Stimulated activated CD4-positive, alpha-beta T cell treated with anti-CD3 and anti-CD28 coated beads, TNF-alpha, amount 100 ng/mL, for 4 hours (primary cell): ENCODE measurements around the gene IGFLR1.
"Not testable (repeated sequence)": the region's sequence is repeated elsewhere in the genome, so short reads cannot be mapped to it uniquely, and the experiment has no call there.

ENCODE experiments used
- DNase-seq, 3 experiments: peaks; one replicate each; pipeline ENCODE4 v3.0.0-alpha.2; 2020; ENCODE audit warnings: low read depth in 3 of 3

Gene IGFLR1

DNA sequence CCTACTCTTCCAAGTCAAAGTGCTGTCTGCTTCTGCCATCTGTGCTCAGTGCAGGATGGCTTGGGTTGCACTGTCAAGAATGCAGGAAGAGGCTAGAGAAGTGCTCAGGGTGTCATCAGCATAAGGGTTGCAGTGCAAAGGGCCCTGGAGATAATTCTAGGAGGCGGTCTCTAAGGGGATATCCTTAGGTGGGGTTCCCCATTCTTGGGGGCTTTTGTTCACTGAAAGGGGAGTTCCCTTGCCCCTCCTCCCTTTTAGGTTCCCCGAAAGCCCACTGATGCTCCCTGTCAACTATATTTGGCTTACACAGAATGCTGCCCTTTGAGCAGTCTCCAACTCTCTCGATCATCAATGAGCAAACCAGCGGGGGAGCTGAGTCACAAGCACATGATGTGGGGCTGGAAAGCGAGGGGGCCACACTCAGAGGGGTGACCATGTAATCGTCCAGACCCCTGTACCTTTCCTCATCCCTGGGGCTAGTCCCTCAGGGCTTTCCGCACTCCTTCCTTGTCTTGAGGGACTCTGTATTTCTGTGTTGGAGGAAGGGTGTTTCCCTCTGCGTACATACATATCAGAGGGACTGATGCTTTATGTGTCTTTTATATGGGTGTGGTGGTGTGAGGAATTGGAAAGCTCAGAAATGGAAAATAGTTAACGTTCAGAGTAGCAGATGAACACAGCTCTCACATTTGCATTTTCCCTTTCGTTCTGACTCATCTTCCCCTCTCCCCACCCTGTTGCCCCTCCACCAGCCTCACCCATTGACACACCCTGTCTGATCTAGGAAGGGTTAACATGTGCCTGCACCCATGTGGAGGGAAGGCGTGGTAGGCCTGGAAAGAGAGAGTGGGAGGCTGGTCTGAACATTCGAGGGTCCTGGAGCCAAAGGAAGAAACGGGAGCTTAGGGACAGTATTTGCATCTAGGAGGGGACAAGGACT is 31.2 kb downstream of the IGFLR1 start:
- DNase-seq, result peak in 1 of 3 experiments; percentile 41

- DNase-seq, result no peak
These were observed 33.9 kb downstream of the IGFLR1 start for GRCh38 chr19:35708391-35708790.

GRCh38 chr19:35704218-35704617 is 38.0 kb downstream of the IGFLR1 start, which contains the start of gene ZBTB32:
Gene ZBTB32 (plus strand): TSS chr19:35704558. CDS start chr19:35714627, 10,069 bp downstream.
- DNase-seq, result no peak

DNA sequence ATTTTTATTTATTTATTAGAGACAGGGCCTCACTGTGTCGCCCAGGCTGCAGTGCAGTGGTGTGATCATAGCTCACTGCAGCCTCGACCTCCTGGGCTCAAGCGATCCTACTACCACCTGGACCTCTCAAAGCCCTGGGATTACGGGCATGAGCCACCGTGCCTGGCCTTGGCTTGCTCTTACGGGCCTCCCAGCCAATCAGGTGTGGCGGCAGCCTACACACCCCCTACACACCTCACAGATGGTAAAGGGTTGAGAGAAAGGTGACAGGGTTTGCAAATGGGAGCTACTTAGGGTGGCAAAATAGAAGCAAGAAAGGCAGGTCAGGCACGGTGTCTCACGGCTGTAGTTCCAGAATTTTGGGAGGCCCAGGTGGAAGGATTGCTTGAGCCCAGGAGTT is 38.9 kb downstream of the IGFLR1 start:
- no peak for DNase-seq

DNA sequence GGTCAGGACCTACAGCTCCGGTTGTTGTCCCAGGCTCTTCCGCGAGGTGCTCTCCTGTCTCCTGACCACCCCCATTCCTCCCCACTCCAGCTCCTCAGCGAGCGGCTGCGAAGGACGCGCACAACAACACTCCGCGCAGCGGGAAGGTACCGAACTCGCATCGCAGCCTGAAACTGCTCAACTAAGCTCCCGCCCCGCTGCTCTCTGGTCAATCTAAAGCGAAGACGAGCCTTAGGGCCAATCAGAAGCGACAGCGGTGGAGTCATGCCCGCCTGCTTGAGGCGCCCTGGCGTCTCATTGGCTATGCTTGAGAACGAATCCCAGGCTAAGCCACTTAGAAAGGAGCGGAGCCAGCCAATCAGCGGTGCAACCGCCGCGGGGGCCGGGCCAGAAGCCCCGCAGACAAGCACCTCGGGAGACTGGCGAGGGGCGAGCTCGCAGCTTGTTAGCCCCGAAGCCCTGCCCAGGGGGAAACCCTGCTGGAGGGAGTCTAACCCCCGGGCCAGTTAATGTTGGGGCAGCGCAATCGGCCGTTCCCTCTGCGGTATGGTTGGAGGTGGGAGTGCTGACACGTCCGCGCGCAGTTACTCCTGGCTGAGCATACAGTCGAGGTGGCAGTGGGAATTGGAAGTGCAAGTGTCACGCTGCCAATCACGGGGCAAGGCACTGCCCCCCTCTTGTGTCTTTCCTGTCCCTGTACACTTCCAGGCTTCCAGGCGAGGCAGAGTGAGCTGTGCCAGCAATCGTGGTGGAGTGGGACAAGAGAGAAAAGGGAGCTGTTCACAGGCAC is 39.8 kb downstream of the IGFLR1 start:
- peak; percentile 74 to 87 (median 87) for DNase-seq

DNA sequence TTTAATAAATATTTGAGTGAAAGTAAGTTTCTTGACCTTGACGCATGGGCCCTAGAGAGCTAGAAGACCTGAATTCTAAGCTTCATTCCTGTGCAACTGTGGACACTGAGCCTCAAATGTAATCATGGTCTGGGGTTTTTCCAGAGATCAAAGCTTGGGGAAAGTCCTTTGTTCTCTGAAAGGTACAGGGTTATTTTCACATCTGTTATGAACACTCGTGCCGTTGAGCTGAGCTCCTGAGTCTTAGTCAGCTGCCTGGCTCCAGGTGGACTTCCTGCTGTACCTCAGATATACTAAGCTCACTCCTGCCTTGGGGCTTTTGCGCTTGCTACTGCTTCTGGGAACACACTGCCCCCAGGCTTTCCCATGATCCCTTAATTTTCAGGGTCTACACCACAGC is 45.4 kb downstream of the IGFLR1 start:
- DNase-seq, result no peak

GRCh38 chr19:35695895-35696422 is 46.3 kb downstream of the IGFLR1 start:
- no peak for DNase-seq

GRCh38 chr19:35693835-35694599 is 48.2 kb downstream of the IGFLR1 start:
- peak; percentile 74 to 88 (median 79) for DNase-seq

GRCh38 chr19:35693422-35693821 is 48.8 kb downstream of the IGFLR1 start:
- DNase-seq, result no peak

- DNase-seq, result no peak
These were observed 50.2 kb downstream of the IGFLR1 start for GRCh38 chr19:35692010-35692409.

- DNase-seq, result not testable (repeated sequence)
These were observed 51.1 kb downstream of the IGFLR1 start for GRCh38 chr19:35691106-35691505.

GRCh38 chr19:35689836-35690235 is 52.4 kb downstream of the IGFLR1 start:
- no peak for DNase-seq
